Liver (tissue), 9 donors: ENCODE results near the gene CCL8. TPM values are rescaled to one million over a fixed set of nuclear protein-coding genes. Genes with fewer than 3 reads are reported as not detected.

ENCODE experiments used
- DNase-seq: peaks from one replicate; pipeline ENCODE4 v3.0.0-alpha.2; 2017; ENCODE audit warnings: low spot score
- H3K27ac ChIP-seq, 2 donors: one replicate each; pipeline ENCODE4 v1.7.0; 2013; ENCODE audit warnings: inconsistent platforms in 2 of 2, low read length in 2 of 2, control low read depth in 1 of 2, low read depth in 1 of 2, mild to moderate bottlenecking in 1 of 2
- H3K27me3 ChIP-seq, 4 donors: one replicate each; pipeline versions ENCODE4 v1.6.1 to v1.7.0; 2013; ENCODE audit warnings: low read length in 3 of 4, inconsistent platforms in 1 of 4, mild to moderate bottlenecking in 1 of 4, moderate library complexity in 1 of 4; ENCODE audit not compliant: control insufficient read depth in 4 of 4, insufficient read depth in 4 of 4
- H3K36me3 ChIP-seq, 4 donors: one replicate each; pipeline versions ENCODE4 v1.6.1 to v1.7.0; 2013; ENCODE audit warnings: low read length in 3 of 4, mild to moderate bottlenecking in 3 of 4, low read depth in 1 of 4, moderate library complexity in 1 of 4; ENCODE audit not compliant: control insufficient read depth in 4 of 4, insufficient read depth in 3 of 4
- H3K4me1 ChIP-seq, 4 donors: one replicate each; pipeline versions ENCODE4 v1.6.1 to v1.7.0; 2013; ENCODE audit warnings: low read length in 3 of 4, mild to moderate bottlenecking in 3 of 4, moderate library complexity in 1 of 4; ENCODE audit not compliant: control insufficient read depth in 4 of 4, insufficient read depth in 4 of 4
- H3K4me3 ChIP-seq, 3 donors: one replicate each; pipeline versions ENCODE4 v1.6.1 to v1.7.0; 2013; ENCODE audit warnings: low read length in 3 of 3, control low read depth in 1 of 3, low read depth in 1 of 3, mild to moderate bottlenecking in 1 of 3
- H3K9ac ChIP-seq, 2 donors: one replicate each; pipeline ENCODE4 v1.7.0; 2013; ENCODE audit warnings: low read length in 2 of 2, mild to moderate bottlenecking in 2 of 2, moderate library complexity in 2 of 2, control low read depth in 1 of 2, low read depth in 1 of 2
- H3K9me3 ChIP-seq, 4 donors: one replicate each; pipeline versions ENCODE4 v1.6.1 to v1.7.0; 2013; ENCODE audit warnings: low read length in 3 of 4; ENCODE audit not compliant: control insufficient read depth in 4 of 4
- ATF3 ChIP-seq: IDR thresholded peaks from 2 replicates; pipeline ENCODE4 v1.6.1; 2016; ENCODE audit warnings: antibody characterized with exemption
- CTCF ChIP-seq: fragments of 150-350 bp; IDR thresholded peaks from 2 replicates; pipeline ENCODE4 v1.5.1; 2017; ENCODE audit warnings: improper control_type of control experiment, low read depth, low read length; ENCODE audit not compliant: missing input control
- FOXA2 ChIP-seq: IDR thresholded peaks from 2 replicates; pipeline ENCODE4 v1.6.1; 2016; ENCODE audit warnings: antibody characterized with exemption
- GABPA ChIP-seq, 2 donors: IDR thresholded peaks in 1 of 2; conservative IDR thresholded peaks in 1 of 2; 2 replicates each; pipeline ENCODE4 v1.6.1; 2016; ENCODE audit warnings: antibody characterized with exemption in 2 of 2, mild to moderate bottlenecking in 1 of 2, moderate library complexity in 1 of 2
- JUND ChIP-seq, 2 donors: IDR thresholded peaks; 2 replicates each; pipeline ENCODE4 v1.6.1; 2016; ENCODE audit warnings: antibody characterized with exemption in 2 of 2
- NR2F2 ChIP-seq: IDR thresholded peaks from 2 replicates; pipeline ENCODE4 v1.6.1; 2016; ENCODE audit warnings: antibody characterized with exemption
- RXRA ChIP-seq, 2 donors: IDR thresholded peaks; 2 replicates each; pipeline ENCODE4 v1.6.1; 2017 to 2018; ENCODE audit warnings: antibody characterized with exemption in 2 of 2, mild to moderate bottlenecking in 1 of 2
- SP1 ChIP-seq: IDR thresholded peaks from 2 replicates; pipeline ENCODE4 v1.6.1; 2018; ENCODE audit warnings: antibody characterized with exemption, mild to moderate bottlenecking
- TAF1 ChIP-seq: conservative IDR thresholded peaks from 2 replicates; pipeline ENCODE4 v1.6.1; 2016; ENCODE audit warnings: antibody characterized with exemption, mild to moderate bottlenecking
- WGBS: extraction: QIAGEN DNeasy Blood & Tissue Kit; methylation state at CpG from one replicate; pipeline ENCODE4 v1.1.7; 2013; 5-methylcytosine and 5-hydroxymethylcytosine counted together
- polyA plus RNA-seq, 2 donors: library from polyadenylated mRNA; stranded (reverse) in 1 of 2; unstranded in 1 of 2; fragments of 200-250 nt in 1 of 2; fragments of >200 nt in 1 of 2; fragmentation: Nextera tagmentation in 1 of 2; extraction: Ambion mirVana in 1 of 2; gene quantifications; one replicate each; pipeline versions ENCODE4 v1.2.1 to v1.2.3, GENCODE V29; 2013 to 2015
- total RNA-seq, 2 donors: library from RNA; depleted of rRNA; stranded (reverse); fragments of >200 nt; gene quantifications; one replicate each; pipeline ENCODE4 v1.2.3, GENCODE V29; 2014
- donor health status: healthy.
- donor health status: healthy.
- donor health status: healthy.
- donor health status: healthy.
- donor health status: healthy.

The CCL8 gene
- total and polyA plus RNA-seq, 4 donors = 0.03 TPM; not detected in 3

- H3K9me3 ChIP-seq = no peaks in the 10 kb centered on the region
- no peaks in the 10 kb centered on the region for H3K4me1 ChIP-seq
- peak overlapping the region in 1 of 2 donors; percentile 31 for H3K27ac ChIP-seq
- no peak overlapping the region for H3K4me3 ChIP-seq
- no peak for TF ChIP-seq RXRA (IDR thresholded peaks at IDR 0.05)
- TF ChIP-seq NR2F2 = peak; percentile 91
- H3K9ac ChIP-seq = no peak overlapping the region
- no peak for DNase-seq
- H3K36me3 ChIP-seq = no peaks in the 10 kb centered on the region
- WGBS = 58% methylated on average over 5 of the region's 5 CpGs
- peaks cover 0 to 7% (median 1%) of the 10 kb centered on the region in 4 donors for H3K27me3 ChIP-seq
Measured at GRCh38 chr17:34312080-34312479, 7.2 kb upstream of the CCL8 start.

GRCh38 chr17:34313164-34313563 is 6.1 kb upstream of the CCL8 start:
- Histone ChIP-seq H3K27ac (no peak overlapping the region), H3K4me3 (no peak overlapping the region), H3K27me3 (peaks cover 0 to 7% (median 1%) of the 10 kb centered on the region in 4 donors), H3K9me3 (no peaks in the 10 kb centered on the region), H3K4me1 (no peaks in the 10 kb centered on the region), H3K36me3 (no peaks in the 10 kb centered on the region), H3K9ac (no peak overlapping the region)
- no peak for TF ChIP-seq TAF1
- no peak for TF ChIP-seq JUND (IDR thresholded peaks at IDR 0.05)
- WGBS = 85% methylated on average over 4 of the region's 4 CpGs
- no peak for DNase-seq

GRCh38 chr17:34314279-34314678 is 5.0 kb upstream of the CCL8 start:
- Histone ChIP-seq H3K9ac (no peak overlapping the region), H3K4me3 (no peak overlapping the region), H3K27ac (peak overlapping the region in 1 of 2 donors; percentile 38), H3K27me3 (peaks cover 0 to 7% (median 1%) of the 10 kb centered on the region in 4 donors), H3K36me3 (no peaks in the 10 kb centered on the region), H3K4me1 (no peaks in the 10 kb centered on the region), H3K9me3 (no peaks in the 10 kb centered on the region)
- DNase-seq = no peak
- no peak for TF ChIP-seq JUND (IDR thresholded peaks at IDR 0.05)
- TF ChIP-seq NR2F2 = peak; percentile 71
- TF ChIP-seq SP1 = no peak
- 36% methylated on average over 4 of the region's 4 CpGs for WGBS

GRCh38 chr17:34318474-34318873 is 761 bp upstream of the CCL8 start:
- H3K27ac ChIP-seq = no peak overlapping the region
- DNase-seq = no peak
- WGBS = 65% methylated on average over 3 of the region's 3 CpGs

More at GRCh38 chr17:34318474-34318873, 761 bp upstream of the CCL8 start:
- TF ChIP-seq RXRA (IDR thresholded peaks at IDR 0.05) = no peak
- no peak for TF ChIP-seq GABPA (IDR thresholded peaks at IDR 0.05 in 1 of 2, conservative IDR thresholded peaks at IDR 0.05 in 1 of 2)
- no peak for TF ChIP-seq TAF1
- TF ChIP-seq FOXA2 = no peak
- no peak for TF ChIP-seq ATF3
- TF ChIP-seq CTCF = no peak
- TF ChIP-seq NR2F2 = no peak
- H3K4me3 ChIP-seq = no peak overlapping the region
- H3K27me3 ChIP-seq = peaks cover 0 to 2% (median 0%) of the 10 kb centered on the region in 4 donors
- H3K36me3 ChIP-seq = no peaks in the 10 kb centered on the region
- H3K9me3 ChIP-seq = no peaks in the 10 kb centered on the region
- no peak overlapping the region for H3K9ac ChIP-seq
- H3K4me1 ChIP-seq = no peaks in the 10 kb centered on the region
